Muscle of arm (tissue), 12 donors: ENCODE measurements around the gene NR2E1. TPM values are rescaled to one million over a fixed set of nuclear protein-coding genes. Genes with fewer than 3 reads are reported as not detected.

Experiments
- DNase-seq: peaks from one replicate; pipeline ENCODE4 v3.0.0-alpha.2; 2013
- polyA plus RNA-seq, 12 donors: library from polyadenylated mRNA; unstranded; fragments of 120-200 nt; gene quantifications; one replicate each; pipeline ENCODE4 v1.2.1, GENCODE V29; 2013; ENCODE audit not compliant: insufficient read length in 12 of 12

The NR2E1 gene
- polyA plus RNA-seq, 12 donors = 0.08 to 0.19 (median 0.09) TPM; not detected in 8

GRCh38 chr6:108170332-108171290 lies 4.8 kb downstream of the NR2E1 start:
- no peak for DNase-seq

GRCh38 chr6:108171291-108171917 lies 5.6 kb downstream of the NR2E1 start:
- no peak for DNase-seq

GRCh38 chr6:108171918-108172516 lies 6.2 kb downstream of the NR2E1 start:
- no peak for DNase-seq

- DNase-seq = peak; percentile 68
Observed at GRCh38 chr6:108174371-108175175, 8.8 kb downstream of the NR2E1 start.

- DNase-seq = no peak
Observed at GRCh38 chr6:108175176-108175591, 9.4 kb downstream of the NR2E1 start.

GRCh38 chr6:108175592-108176279 lies 9.9 kb downstream of the NR2E1 start:
- no peak for DNase-seq

GRCh38 chr6:108176281-108177089 lies 10.7 kb downstream of the NR2E1 start:
- DNase-seq = no peak

GRCh38 chr6:108179741-108180140 lies 13.9 kb downstream of the NR2E1 start:
- no peak for DNase-seq

GRCh38 chr6:108180266-108180665 lies 14.4 kb downstream of the NR2E1 start:
- DNase-seq = no peak

- DNase-seq = no peak
Observed at GRCh38 chr6:108180776-108181175, 15.0 kb downstream of the NR2E1 start.

GRCh38 chr6:108186226-108186625 lies 20.4 kb downstream of the NR2E1 start:
- DNase-seq = no peak

GRCh38 chr6:108187519-108187918 lies 21.7 kb downstream of the NR2E1 start:
- DNase-seq = no peak

GRCh38 chr6:108193131-108193530 lies 27.3 kb downstream of the NR2E1 start:
- DNase-seq = no peak

- no peak for DNase-seq
Observed at GRCh38 chr6:108193835-108194234, 28.0 kb downstream of the NR2E1 start.

GRCh38 chr6:108194503-108194902 lies 28.7 kb downstream of the NR2E1 start:
- DNase-seq = no peak

GRCh38 chr6:108195209-108195608 lies 29.4 kb downstream of the NR2E1 start:
- no peak for DNase-seq

GRCh38 chr6:108198761-108199498 lies 33.1 kb downstream of the NR2E1 start:
- DNase-seq = no peak

- DNase-seq = no peak
Observed at GRCh38 chr6:108200186-108200585, 34.4 kb downstream of the NR2E1 start.

GRCh38 chr6:108200631-108201030 lies 34.8 kb downstream of the NR2E1 start:
- DNase-seq = no peak
